ENCODE results near the gene EP400. TPM values are rescaled to one million over a fixed set of nuclear protein-coding genes. Genes with fewer than 3 reads are reported as not detected.

EP400 gene
- total and polyA plus RNA-seq, 12 donors: 11.5 to 43.2 (median 28.8) TPM

- no peaks in the 10 kb centered on the region for H3K27me3 ChIP-seq
- H3K4me1 ChIP-seq (replicated peaks in 1 of 2): peaks cover 0 to 22% of the 10 kb centered on the region in 2 donors
- TF ChIP-seq, protein P1, sequence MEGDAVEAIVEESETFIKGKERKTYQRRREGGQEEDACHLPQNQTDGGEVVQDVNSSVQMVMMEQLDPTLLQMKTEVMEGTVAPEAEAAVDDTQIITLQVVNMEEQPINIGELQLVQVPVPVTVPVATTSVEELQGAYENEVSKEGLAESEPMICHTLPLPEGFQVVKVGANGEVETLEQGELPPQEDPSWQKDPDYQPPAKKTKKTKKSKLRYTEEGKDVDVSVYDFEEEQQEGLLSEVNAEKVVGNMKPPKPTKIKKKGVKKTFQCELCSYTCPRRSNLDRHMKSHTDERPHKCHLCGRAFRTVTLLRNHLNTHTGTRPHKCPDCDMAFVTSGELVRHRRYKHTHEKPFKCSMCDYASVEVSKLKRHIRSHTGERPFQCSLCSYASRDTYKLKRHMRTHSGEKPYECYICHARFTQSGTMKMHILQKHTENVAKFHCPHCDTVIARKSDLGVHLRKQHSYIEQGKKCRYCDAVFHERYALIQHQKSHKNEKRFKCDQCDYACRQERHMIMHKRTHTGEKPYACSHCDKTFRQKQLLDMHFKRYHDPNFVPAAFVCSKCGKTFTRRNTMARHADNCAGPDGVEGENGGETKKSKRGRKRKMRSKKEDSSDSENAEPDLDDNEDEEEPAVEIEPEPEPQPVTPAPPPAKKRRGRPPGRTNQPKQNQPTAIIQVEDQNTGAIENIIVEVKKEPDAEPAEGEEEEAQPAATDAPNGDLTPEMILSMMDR (IDR thresholded peaks at IDR 0.05): no peak
- TF ChIP-seq POLR2A (IDR thresholded peaks at IDR 0.05): no peak
- H3K27ac ChIP-seq: no peak overlapping the region
- DNase-seq: peak in 1 of 7 donors; percentile 17
- H3K9me3 ChIP-seq (replicated peaks in 1 of 3): no peaks in the 10 kb centered on the region
- 89 to 93% (median 91%) methylated on average over 6 to 11 of the region's 11 CpGs for WGBS, 4 donors
- peaks cover 0 to 90% of the 10 kb centered on the region in 2 donors for H3K36me3 ChIP-seq (replicated peaks in 1 of 2)
- H3K4me3 ChIP-seq: no peak overlapping the region
- intact Hi-C loops (cut with DNase I): no loop called here
Observed at GRCh38 chr12:132023658-132024057, 73.9 kb downstream of the EP400 start.

DNA sequence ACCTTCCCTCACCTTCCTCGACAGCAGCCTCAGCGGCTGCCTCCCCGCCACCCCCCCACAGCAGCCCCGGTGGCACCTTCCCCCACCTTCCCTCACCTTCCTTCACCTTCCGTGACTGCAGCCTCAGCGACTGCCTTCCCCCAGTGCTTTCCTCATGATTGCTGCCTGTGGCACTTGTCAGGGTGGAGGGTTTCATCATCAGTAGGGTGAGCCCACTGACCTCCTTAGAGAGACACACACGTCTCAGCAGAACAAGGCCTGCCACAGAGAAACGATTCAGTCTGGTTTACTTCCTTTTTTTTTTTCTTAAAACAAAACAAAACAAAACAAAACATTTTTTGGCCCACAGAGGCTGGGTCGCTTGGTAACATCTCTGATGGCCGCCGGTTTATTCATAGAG, 75.0 kb downstream of the EP400 start:
- intact Hi-C loops (cut with DNase I): no loop called here
- Histone ChIP-seq H3K4me1 (replicated peaks in 1 of 2) (peaks cover 0 to 33% of the 10 kb centered on the region in 2 donors), H3K9me3 (replicated peaks in 1 of 3) (no peaks in the 10 kb centered on the region), H3K36me3 (replicated peaks in 1 of 2) (peaks cover 0 to 87% of the 10 kb centered on the region in 2 donors), H3K27ac (no peak overlapping the region), H3K4me3 (no peak overlapping the region), H3K27me3 (no peaks in the 10 kb centered on the region)
- no peak for DNase-seq
- 83 to 87% (median 86%) methylated on average over 11 of the region's 11 CpGs for WGBS, 4 donors
- TF ChIP-seq POLR2A (IDR thresholded peaks at IDR 0.05): no peak
- TF ChIP-seq, protein P1 (IDR thresholded peaks at IDR 0.05): no peak

DNA sequence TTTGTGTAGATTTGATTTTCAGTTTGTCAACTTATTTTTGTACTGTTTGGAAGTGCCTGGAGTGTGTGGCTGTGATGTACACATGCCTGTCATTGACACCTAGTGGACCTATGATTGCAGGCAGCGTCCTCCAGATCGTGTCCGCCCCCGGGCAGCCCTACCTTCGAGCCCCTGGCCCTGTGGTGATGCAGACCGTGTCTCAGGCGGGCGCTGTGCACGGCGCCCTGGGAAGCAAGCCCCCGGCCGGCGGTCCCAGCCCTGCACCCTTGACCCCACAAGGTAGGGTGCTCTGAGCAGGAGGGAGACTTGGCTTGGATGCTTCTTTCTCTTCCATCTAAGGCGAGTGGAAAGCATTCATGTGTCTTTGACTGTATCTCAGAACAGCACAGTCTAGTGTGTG, 75.8 kb downstream of the EP400 start:
- intact Hi-C loops (cut with DNase I): no loop called here
- no peak for TF ChIP-seq POLR2A (IDR thresholded peaks at IDR 0.05)
- TF ChIP-seq, protein P1 (IDR thresholded peaks at IDR 0.05): no peak
- Histone ChIP-seq H3K4me1 (replicated peaks in 1 of 2) (peaks cover 0 to 33% of the 10 kb centered on the region in 2 donors), H3K9me3 (replicated peaks in 1 of 3) (no peaks in the 10 kb centered on the region), H3K27me3 (no peaks in the 10 kb centered on the region), H3K27ac (no peak overlapping the region), H3K36me3 (replicated peaks in 1 of 2) (peaks cover 0 to 85% of the 10 kb centered on the region in 2 donors), H3K4me3 (no peak overlapping the region)
- DNase-seq: peak in 1 of 7 donors; percentile 8
- 92 to 95% (median 95%) methylated on average over 3 to 14 of the region's 14 CpGs for WGBS, 4 donors

GRCh38 chr12:132026061-132026795, 76.5 kb downstream of the EP400 start:
- H3K27me3 ChIP-seq: no peaks in the 10 kb centered on the region
- intact Hi-C loops (cut with DNase I): no loop called here
- H3K4me1 ChIP-seq (replicated peaks in 1 of 2): peaks cover 0 to 30% of the 10 kb centered on the region in 2 donors
- WGBS, 4 donors: 90 to 94% (median 92%) methylated on average over 11 to 13 of the region's 13 CpGs
- TF ChIP-seq, protein P1 (IDR thresholded peaks at IDR 0.05): no peak
- DNase-seq: no peak
- no peak overlapping the region for H3K27ac ChIP-seq
- H3K4me3 ChIP-seq: no peak overlapping the region
- H3K36me3 ChIP-seq (replicated peaks in 1 of 2): peaks cover 0 to 85% of the 10 kb centered on the region in 2 donors
- no peaks in the 10 kb centered on the region for H3K9me3 ChIP-seq (replicated peaks in 1 of 3)

Data from adrenal gland (tissue), 12 donors.